Ishikawa (cell line): ENCODE results near the gene ZNF383.

Experiments used
- CEBPB ChIP-seq: IDR thresholded peaks from 2 replicates; pipeline ENCODE4 v1.6.1; 2012
- CREB1 ChIP-seq: IDR thresholded peaks from 2 replicates; pipeline ENCODE4 v1.6.1; 2012; ENCODE audit warnings: low read depth
- EGR1 ChIP-seq: IDR thresholded peaks from 2 replicates; pipeline ENCODE4 v1.6.1; 2012
- EP300 ChIP-seq: IDR thresholded peaks from 2 replicates; pipeline ENCODE4 v1.6.1; 2012; ENCODE audit warnings: borderline replicate concordance
- FOXM1 ChIP-seq: IDR thresholded peaks from 2 replicates; pipeline ENCODE4 v1.6.1; 2012; ENCODE audit warnings: low read depth, borderline replicate concordance
- NFIC ChIP-seq: IDR thresholded peaks from 2 replicates; pipeline ENCODE4 v1.6.1; 2012
- RAD21 ChIP-seq: IDR thresholded peaks from 2 replicates; pipeline ENCODE4 v1.6.1; 2012; ENCODE audit warnings: low read depth
- TAF1 ChIP-seq: IDR thresholded peaks from 2 replicates; pipeline ENCODE4 v1.6.1; 2012; ENCODE audit warnings: low read depth, mild to moderate bottlenecking
- YY1 ChIP-seq: IDR thresholded peaks from 2 replicates; pipeline ENCODE4 v1.6.1; 2012; ENCODE audit warnings: low read depth
- TF ChIP-seq, protein P1 (sequence below): IDR thresholded peaks from 2 replicates; pipeline ENCODE4 v1.6.1; 2012; ENCODE audit warnings: low read depth, mild to moderate bottlenecking
- TF ChIP-seq, protein P2 (sequence below): IDR thresholded peaks from 2 replicates; pipeline ENCODE4 v1.6.1; 2012
- TF ChIP-seq, protein P3 (sequence below): IDR thresholded peaks from 2 replicates; pipeline ENCODE4 v1.6.1; 2012

DNA sequence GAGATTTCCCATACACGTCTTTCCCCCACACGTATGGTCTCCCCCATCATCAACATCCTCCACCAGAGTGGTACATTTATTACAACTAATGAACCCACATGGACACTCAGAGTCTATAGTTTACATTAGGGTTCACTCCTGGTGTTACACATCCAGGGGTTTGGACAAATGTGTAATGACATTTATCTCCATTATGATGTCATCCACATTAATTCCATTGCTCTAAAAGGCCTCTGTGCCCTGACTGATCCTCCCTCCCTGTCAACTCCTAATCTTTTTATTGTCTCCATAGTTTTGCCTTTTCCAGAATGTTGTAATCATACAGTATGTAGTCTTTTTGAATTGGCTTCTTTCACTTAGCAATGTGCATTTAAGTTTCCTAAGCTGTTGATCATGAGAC is 8.2 kb downstream of the ZNF383 start:
- TF ChIP-seq, protein P1, sequence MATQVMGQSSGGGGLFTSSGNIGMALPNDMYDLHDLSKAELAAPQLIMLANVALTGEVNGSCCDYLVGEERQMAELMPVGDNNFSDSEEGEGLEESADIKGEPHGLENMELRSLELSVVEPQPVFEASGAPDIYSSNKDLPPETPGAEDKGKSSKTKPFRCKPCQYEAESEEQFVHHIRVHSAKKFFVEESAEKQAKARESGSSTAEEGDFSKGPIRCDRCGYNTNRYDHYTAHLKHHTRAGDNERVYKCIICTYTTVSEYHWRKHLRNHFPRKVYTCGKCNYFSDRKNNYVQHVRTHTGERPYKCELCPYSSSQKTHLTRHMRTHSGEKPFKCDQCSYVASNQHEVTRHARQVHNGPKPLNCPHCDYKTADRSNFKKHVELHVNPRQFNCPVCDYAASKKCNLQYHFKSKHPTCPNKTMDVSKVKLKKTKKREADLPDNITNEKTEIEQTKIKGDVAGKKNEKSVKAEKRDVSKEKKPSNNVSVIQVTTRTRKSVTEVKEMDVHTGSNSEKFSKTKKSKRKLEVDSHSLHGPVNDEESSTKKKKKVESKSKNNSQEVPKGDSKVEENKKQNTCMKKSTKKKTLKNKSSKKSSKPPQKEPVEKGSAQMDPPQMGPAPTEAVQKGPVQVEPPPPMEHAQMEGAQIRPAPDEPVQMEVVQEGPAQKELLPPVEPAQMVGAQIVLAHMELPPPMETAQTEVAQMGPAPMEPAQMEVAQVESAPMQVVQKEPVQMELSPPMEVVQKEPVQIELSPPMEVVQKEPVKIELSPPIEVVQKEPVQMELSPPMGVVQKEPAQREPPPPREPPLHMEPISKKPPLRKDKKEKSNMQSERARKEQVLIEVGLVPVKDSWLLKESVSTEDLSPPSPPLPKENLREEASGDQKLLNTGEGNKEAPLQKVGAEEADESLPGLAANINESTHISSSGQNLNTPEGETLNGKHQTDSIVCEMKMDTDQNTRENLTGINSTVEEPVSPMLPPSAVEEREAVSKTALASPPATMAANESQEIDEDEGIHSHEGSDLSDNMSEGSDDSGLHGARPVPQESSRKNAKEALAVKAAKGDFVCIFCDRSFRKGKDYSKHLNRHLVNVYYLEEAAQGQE, result no peak
- TF ChIP-seq FOXM1, result no peak
- TF ChIP-seq RAD21, result no peak
- TF ChIP-seq EP300, result no peak
- TF ChIP-seq NFIC, result no peak
- TF ChIP-seq CEBPB, result no peak
- TF ChIP-seq YY1, result no peak
- no peak for TF ChIP-seq TAF1
- TF ChIP-seq, protein P2, sequence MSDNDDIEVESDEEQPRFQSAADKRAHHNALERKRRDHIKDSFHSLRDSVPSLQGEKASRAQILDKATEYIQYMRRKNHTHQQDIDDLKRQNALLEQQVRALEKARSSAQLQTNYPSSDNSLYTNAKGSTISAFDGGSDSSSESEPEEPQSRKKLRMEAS, result no peak
- no peak for TF ChIP-seq EGR1
- TF ChIP-seq CREB1, result no peak
- TF ChIP-seq, protein P3, sequence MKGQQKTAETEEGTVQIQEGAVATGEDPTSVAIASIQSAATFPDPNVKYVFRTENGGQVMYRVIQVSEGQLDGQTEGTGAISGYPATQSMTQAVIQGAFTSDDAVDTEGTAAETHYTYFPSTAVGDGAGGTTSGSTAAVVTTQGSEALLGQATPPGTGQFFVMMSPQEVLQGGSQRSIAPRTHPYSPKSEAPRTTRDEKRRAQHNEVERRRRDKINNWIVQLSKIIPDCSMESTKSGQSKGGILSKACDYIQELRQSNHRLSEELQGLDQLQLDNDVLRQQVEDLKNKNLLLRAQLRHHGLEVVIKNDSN, result no peak
